GM19463 (cell line): Measurements from ENCODE around the gene SRRM3.
"Not testable (repeated sequence)": the region's sequence is repeated elsewhere in the genome, so short reads cannot be mapped to it uniquely, and the experiment has no call there.

Experiments used
- ATAC-seq: cut with Tn5 transposase; IDR thresholded peaks from one replicate; pipeline ENCODE4 v1.9.1; 2021; ENCODE audit warnings: mild to moderate bottlenecking, moderate library complexity; ENCODE audit not compliant: unreplicated experiment

SRRM3 gene

DNA sequence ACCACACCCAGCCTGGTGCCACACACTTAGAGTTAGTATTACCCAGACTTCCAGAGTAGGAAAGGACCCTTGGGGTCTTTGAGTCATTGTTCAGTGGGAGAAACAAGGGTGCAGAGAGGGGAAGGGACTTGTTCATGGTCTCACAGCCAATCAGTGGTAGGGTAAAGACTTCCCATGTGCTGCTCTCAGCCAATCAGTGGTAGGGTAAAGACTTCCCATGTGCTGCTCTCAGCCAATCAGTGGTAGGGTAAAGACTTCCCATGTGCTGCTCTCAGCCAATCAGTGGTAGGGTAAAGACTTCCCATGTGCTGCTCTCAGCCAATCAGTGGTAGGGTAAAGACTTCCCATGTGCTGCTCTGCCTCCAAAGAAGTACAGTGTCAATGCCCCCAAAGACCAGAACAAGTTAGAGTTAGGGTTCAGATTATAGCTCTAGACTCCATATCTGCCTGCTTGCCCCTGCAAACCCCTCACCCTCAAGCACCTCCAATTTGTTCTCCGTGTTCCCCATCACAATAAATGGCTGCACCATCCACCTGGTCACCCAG, 25.3 kb downstream of the SRRM3 start:
- ATAC-seq: not testable (repeated sequence)

DNA sequence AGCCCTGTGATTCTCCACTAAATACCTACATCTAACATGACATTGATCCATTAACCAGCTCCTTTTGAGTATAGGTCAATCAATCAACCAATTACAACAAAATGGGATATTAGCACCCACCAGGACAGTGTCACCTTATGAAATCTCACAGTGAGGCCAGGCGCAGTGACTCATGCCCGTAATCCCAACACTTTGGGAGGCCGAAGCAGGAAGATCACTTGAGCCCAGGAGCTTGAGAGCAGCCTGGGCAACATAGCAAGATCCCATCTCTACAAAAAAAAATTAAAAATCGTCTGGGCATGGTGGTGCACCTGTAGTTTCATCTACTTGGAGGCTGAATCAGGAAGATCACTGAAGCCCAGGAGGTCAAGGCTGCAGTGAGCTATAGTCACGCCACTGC, 28.5 kb downstream of the SRRM3 start:
- ATAC-seq: no peak

DNA sequence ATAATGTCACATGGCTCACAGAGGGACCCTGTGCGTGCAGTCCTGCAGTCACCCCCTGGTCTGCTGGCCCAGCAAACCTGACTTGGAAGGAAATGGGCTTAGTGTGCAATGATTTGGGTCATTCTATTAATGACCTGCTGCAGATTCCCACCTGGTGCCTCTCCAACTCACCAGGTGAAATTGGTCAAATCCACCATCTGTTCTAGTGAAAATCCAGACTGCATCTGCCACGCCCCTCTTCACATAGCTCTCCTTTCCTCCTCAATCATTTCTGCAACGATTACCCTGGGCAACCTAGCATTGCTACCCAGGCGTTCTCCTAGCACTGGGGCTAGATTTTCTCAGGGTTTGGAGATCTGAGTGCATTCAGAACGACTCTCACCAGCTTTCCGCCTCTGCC, 29.4 kb downstream of the SRRM3 start:
- ATAC-seq: no peak

DNA sequence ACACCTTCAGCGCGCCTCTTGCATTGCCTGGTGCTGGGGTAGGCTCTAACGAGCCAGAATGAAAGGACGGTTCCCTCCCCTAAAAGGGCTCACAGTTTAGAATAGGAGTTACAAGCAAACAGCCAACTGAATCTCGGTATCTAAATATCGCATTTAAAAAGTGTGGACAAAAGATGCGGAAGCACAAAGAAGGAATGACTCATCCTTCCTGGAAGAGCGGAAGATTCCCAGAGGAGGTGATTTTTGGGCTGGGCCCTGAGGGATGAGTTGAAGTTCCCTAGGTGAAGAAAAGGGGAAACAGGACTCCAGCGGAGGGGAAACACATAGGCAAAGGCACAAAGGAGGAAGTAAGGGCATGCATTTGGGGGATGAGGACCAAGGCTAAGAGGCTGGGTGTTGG, 29.9 kb downstream of the SRRM3 start:
- ATAC-seq: no peak

DNA sequence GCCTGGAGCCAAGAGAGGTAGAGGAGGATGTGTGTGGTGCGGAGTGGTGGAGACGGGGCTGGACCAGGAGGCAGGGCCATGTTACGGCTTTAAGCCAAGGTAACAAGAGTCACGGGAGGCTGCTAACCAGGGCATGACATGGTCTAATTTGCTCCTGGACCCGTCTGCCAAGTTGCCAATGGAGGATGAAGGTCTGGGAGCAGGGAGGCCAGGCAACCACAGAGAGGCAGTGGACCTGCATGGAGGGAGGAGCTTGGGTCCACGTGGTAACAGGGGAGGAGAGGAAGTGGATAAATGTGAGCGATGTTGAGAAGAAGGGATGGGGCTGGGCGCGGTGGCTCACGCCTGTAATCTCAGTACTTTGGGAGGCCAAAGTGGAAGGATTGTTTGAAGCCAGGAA, 31.0 kb downstream of the SRRM3 start:
- no peak for ATAC-seq

DNA sequence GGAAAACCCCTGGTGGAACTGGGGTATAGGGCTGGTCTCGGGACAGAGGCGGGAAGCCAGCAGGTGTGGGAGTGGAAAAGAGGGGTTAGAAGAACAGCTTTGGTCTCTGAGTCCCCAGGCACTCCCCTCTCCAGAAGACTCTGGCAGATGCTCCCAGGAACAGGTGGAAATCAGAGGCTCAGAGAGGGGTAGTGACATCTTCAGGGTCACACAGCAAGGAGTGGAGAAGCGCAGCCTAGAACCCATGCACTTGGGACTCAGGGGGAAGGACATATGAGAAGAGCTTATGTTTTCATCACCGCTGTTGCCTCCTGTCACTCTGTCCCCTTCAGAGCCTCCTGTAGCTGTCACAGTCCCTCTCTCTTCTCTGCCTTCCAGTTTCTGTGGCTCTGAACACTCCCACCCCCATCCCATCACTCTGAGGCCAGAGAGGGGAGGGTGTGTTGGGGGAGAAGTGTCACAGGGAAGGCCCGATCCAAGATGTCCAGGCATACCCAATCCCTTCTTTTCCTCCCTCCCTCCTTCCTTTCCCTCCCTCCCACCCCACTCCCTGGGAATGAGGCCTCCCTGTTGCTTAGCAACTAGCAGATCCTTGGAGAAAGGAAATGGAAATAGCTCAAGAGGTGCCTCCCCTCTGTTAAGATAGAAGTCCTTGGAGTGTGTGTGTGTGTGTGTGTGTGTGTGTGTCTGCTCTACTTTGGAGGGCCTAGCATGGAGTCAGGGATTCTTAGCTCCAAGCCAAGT, 32.0 kb downstream of the SRRM3 start:
- no peak for ATAC-seq

DNA sequence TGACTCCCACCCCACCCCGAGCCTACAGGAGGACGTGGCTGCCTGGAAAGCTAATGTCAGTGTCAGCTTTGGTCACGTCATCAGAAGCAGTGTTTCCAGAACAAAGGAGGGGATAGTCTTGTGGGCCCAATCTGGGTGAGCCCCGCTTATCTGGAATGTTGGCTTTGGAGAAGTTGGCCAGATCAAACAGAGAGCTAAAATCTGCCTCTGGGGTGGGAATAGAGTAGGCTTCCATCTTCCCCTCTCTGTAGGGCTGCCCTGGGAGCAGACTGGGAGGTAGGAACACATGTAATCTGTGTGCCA, 32.5 kb downstream of the SRRM3 start:
- no peak for ATAC-seq

DNA sequence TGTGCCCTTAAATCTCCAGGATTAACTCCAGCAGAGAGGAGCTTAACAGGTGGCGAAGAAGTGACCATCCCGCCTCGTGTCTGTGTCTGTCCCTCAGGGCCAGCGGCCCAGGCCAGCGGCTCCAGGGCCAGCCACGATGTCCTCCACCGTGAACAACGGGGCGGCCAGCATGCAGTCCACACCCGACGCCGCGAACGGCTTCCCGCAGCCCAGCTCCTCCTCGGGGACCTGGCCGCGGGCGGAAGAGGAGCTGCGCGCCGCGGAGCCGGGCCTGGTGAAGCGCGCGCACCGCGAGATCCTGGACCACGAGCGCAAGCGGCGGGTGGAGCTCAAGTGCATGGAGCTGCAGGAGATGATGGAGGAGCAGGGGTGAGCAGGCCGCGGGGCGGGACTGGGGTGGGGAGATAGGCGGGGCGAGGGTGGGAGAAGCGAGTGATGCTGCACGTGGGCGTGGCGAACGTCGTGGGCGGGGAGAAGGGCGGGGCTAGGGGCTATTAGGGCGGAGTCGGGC, 33.3 kb downstream of the SRRM3 start:
- no peak for ATAC-seq

DNA sequence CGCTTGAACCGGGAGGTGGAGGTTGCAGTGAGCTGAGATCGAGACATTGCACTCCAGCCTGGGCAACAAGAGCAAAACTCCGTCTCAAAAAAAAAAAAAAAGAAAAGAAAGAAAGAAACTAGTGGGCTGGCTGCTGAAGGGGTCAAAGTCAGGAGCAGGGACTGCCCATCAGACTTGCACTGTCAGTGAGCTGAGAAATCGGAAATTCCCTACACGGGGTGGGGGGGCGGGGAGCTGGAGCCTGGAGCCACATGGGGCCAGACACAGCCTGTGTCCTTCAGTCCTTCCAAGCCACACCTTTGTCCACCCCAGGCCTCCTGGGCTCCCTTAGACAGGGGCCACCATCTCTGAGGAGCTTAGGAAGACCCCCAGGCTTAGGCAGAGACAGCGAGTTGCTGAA, 34.5 kb downstream of the SRRM3 start:
- no peak for ATAC-seq

DNA sequence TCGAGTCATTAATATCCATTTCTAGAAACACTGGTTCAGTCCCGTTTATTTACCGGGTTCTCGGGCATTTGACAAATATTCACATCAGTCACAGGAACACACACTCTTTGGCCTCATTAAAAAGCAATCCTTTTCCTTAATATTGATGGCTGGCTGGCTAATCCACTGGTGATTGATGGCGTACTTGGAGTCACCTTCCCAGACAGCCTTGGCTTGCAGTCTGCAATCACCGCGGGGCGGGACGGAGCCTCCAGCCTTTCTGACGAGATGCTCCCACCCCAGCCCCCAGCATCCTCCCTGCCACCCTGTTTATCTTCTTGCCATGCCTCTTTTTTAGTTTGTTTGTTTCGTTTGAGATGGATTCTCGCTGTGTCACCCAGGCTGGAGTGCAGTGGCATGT, 36.6 kb downstream of the SRRM3 start:
- ATAC-seq: no peak

DNA sequence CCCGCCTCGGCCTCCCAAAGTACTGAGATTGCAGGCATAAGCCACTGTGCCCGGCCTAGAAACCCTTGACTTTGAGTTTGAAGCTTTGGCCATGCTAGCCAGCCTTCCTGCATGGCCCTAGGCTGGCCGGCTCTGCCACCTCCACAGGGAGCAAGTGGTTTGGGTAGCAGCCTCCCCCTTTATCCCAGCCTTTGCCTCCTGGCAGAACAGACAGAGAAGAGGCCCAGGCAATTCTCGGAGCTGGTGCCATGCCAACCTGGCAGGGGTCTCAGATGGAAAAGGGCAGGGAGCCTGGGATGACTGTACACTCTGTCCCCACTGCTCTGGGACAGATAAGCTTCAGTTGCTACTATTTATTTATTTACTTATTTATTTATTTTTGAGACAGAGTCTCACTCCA, 39.4 kb downstream of the SRRM3 start:
- no peak for ATAC-seq

DNA sequence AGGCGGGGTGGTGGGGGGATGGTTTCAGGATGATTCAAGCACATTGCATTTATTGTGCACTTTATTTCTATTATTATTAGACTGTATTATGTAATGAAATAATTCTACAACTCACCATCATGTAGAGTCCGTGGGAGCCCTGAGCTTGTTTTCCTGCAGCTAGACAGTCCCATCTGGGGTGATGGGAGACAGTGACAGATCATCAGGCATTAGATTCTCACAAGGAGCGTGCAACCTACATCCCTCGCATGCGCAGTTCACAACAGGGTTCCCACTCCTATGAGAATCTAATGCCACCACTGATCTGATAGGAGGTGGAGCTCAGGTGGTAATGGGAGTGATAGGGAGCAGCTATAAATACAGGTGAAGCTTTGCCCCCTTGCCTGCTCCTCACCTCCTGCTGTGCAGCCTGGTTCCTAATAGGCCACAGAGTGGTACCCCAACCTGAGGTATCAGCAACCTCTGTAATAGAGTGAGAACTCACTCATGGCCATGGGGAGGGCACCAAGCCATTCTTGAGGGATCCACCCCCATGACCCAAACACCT, 40.9 kb downstream of the SRRM3 start:
- not testable (repeated sequence) for ATAC-seq

DNA sequence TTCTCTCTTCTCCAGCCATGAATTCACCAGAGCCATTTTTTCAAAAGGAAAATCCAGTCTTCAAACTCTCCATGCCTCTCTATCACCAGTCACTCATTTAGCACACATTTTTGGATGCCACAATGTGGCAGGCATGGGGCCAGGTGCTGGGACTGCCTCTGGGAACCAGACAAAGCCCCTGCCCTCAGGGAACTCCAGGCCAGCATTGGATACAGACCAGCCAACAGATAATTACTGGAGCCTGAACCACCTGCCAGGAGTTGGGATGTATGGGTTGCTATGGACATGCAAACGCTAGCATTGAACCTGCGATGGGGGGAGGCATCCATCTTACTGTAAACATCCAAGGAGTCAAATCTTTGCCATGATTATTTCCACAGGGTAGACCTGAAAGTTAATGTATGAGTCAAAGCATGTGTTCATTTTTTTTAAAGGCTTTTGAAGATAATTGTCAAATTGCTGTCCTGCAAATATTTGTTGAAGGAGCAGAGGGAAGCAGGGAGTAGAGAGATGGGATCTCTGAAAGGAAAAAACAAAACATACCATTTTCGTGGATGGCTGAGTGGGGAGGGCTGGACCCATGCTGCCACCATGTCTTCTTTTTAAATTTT, 43.2 kb downstream of the SRRM3 start:
- no peak for ATAC-seq

DNA sequence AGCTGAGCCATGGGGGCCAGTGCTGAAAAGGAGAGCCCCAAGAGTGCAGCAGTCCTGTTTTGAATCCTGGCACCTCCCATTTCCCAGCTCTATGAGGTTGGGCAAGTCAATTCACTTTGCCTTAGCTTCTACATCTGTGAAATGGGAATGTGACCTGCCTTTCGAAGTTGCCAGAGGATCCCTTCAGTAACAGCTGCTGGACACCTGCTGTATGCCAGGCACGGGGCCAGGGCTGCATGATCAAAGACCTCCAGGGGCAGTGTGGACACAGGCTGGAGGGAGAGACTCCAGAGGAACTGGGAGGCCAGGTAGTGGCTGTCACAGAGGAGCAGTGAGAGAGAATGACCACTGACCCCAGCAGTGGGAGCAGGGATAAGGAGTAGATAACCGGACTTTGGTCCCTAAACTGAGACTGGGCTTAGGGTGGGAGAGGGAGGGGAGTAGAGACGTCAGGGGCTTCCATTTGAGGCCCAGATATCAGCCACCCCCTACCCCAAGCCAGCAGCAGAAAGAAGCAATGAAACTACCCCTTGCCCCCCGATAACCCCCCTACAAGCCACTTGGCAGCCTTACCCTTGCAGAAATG, 45.2 kb downstream of the SRRM3 start:
- ATAC-seq: no peak

DNA sequence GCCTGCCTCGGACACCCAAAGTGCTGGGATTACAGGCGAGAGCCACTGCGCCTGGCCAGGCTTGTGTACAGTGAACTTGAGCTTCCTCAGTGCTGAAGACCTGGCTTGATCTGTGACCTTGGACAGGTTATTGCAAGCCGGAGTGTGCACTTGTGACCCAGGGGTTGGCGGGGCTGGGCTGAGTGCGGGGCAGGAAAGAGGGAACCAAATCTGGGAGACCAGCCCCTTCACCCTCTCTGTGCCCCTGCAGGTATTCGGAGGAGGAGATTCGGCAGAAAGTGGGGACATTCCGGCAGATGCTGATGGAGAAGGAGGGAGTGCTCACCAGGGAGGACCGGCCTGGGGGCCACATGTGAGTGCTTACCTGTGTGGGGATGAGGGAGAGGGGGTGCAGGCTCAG, 46.2 kb downstream of the SRRM3 start:
- ATAC-seq: no peak

DNA sequence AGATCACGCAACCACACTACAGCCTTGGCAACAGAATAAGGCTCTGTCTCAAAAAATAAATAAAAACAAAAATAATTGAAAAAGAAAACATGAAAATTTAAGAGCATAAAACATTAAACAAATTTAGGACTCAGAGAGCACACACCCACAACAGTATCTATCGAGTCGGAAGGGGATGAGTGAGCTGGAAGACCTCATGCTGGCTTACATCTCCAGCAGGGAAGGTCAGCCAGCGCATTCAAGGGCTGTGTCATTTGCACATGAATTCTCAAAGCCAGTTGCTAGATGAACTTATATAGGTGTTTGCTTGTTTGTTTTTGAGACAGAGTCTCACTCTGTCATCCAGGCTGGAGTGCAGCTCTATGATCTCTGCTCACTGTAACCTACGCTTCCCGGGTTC, 50.3 kb downstream of the SRRM3 start:
- no peak for ATAC-seq

DNA sequence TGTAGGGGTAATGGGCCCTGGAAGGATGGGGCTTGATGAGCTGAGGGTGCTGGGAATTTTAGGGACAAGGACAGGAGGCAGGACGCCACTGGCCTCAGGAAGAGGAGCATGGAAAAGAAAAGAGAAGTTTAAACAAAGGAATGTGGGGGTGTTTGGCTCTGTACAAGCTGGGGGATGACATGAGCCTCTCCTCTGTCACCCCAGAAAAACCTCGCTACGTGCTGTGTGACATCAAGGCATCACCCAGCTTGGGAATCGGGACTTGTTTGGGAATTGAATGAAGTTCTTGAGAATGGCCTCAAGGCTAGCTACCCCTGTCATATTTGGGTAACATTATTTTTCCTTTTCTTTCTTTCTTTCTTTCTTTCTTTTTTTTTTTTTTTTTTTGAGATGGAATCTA, 53.1 kb downstream of the SRRM3 start:
- no peak for ATAC-seq

DNA sequence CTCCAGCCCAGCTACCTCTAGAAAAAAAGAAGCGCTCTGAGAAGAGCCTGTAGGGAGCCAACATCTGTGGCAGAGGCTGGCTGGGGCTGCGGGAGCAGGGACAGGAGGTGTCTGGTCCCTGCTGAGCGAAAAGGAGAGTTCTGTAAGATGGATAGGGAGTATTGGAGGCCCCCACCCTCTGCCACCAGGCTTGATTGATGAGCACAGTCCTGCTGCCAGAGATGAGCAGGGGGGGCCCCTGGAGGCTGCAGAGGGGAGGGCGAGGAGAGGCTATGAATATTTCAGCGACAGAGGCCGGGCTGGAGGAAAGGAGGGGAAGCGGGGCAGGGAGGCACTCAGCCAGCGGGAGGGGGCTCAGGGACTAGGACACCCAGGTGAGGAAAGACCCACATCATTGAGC, 56.3 kb downstream of the SRRM3 start:
- no peak for ATAC-seq

DNA sequence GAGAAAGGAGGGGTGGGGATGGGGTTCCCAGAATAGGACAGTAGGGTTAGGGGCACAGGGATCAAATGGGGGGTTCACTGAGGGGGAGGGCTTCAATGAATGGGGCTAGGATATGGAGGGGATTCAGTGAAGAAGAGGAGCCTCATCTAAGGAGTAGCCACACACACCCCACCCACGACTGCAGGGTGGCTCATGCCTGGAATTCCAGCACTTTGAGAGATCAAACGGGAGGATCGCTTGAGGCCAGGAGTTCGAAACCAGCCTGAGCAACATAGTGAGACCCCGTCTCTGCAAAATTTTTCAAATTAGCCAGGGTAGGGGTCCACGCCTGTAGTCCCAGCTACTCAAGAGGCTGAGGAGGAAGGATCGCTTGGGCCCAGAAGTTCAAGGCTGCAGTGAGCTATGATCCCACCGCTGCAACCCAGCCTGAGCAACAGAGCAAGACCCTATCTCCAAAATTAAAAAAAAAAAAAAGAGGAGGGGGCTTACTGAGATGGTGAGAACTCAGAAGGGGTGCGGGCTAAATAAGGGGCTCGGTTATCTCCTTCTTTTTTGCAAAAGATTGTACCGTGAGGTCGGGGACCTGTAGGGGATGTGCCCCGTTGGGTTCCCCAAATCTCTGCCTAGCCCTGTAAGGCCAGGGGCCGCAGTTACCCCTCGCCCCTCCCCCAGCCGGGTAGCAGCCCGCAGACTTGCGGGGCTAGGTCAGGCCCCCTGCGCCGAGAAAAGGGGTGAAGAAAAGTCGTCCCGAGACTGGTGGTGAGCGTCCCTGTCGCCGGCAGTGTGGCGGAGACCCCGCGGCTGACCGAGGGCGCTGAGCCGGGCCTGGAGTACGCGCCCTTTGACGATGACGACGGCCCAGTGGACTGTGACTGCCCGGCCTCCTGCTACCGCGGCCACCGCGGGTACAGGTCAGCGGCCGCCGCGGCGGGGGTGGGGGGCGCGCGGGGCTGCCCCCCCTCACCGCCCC, 57.7 kb downstream of the SRRM3 start:
- ATAC-seq: no peak

DNA sequence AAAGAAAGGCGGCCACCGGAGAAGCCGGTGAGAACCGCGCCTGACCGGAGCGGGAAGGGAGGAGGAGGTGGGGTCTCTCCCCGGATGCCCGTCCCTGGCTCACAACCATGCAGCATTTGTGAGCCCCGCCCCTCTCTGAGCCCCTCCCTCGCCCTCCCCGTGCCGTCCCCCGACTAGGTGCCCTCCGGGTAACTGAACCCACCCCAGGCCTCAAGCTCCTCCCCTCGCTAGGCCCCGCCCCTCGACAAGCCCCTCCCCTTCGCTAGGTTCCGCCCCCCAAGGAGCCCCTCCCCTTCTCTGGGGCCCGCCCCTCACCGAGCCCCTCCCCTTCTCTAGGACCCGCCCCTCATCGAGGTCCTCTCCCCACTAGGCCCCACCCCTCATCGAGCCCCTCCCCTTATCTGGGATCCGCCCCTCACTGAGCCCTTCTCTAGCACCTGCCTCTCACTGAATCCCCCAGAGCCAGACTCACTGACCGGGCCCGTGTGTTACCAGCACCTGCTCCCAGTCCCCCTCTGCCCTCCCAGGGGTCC, 58.5 kb downstream of the SRRM3 start:
- ATAC-seq: no peak

DNA sequence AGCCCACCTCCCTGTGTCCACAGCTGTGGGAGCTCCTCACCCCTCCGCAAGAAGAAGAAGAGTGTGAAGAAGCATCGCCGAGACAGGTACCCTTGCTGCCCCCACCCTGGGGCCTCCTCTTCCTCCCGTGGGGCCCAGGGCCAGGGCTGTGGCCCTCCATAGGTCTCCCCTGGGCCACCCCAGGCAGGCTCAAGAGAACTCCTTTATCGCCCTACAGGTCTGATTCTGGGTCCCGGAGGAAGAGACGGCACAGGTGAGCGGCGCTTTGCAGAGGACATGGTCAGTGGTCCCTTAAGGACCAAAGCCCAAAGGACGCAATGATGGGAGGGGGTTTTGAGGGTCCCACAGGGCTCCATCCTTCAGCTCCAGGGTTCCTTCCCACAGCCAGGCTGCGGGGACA, 59.6 kb downstream of the SRRM3 start:
- ATAC-seq: no peak
